Measurements from ENCODE around the gene CD4.

The CD4 gene

DNA sequence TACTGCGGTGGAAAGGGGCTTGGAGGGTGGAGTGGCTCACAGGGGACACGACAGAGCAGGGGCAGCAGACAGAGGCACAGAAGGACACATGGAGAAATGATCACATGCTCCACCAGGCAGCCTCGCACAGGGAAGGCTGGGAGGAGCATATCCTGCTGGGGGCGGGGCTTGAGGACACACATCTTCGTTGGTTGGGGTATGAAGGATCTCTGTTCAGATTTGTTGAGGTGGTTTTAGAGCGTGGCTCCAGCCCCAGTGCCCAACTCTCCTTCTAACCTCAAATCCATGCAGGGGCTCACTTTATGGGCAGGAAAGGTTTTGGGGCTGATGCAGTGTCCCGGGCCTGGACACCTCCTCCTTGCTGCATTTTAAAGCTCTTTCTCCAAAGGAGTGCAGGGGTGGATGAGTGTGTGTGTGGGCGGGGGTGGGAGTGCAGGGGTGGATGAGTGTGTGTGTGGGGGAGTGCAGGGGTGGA, 38.1 kb downstream of the CD4 start:
- DNase-seq (no peak), ATAC-seq (replicated peaks) (no peak)
- H3K27ac Mint-ChIP-seq = no peak overlapping the region
- H3K4me1 Mint-ChIP-seq (ENCODE audit: low read depth in 2 of 2) = peaks cover 23 to 24% of the 10 kb centered on the region in 2 donors
- peak overlapping the region; percentile 72 to 88 for H3K4me3 Mint-ChIP-seq
- peaks cover 5% of the 10 kb centered on the region for H3K36me3 Mint-ChIP-seq (ENCODE audit: insufficient read depth)
- peaks cover 63 to 92% of the 10 kb centered on the region in 2 donors for H3K27me3 Mint-ChIP-seq
- H3K9me3 Mint-ChIP-seq = no peaks in the 10 kb centered on the region

DNA sequence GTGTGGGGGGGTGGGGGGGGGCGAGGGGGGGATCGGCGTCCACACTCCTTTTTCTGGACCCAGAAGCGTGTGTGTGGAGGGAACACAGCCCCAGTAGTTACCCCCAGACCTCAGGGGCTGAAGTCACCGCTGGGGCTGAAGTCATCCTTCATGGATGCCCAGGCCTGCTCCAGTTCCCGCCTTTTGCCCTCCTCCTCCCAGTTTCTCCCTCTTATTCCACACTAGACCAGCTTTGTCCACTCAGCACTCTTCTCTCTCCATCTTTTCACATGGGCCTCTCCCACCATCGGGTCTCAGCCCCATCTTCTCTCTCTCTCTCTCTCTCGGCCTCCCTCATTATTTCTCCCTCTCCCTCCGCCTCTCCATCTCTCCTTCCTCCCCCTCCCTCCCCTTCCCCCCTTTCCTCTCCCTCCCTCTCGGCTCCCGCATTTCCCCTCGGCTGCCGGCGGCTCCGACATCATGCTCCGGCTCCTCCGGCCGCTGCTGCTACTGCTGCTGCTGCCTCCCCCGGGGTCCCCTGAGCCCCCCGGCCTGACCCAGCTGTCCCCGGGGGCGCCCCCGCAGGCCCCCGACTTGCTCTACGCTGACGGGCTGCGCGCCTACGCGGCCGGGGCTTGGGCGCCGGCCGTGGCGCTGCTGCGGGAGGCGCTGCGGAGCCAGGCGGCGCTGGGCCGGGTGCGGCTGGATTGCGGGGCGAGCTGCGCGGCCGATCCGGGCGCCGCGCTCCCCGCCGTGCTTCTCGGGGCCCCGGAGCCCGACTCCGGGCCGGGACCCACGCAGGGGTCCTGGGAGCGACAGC, 38.9 kb downstream of the CD4 start, which contains the start of gene P3H3:
TSS of gene P3H3 (plus strand) at position 426 of the 799 bp plus-strand sequence. CDS start at position 460, 34 bp downstream.
- Mint-ChIP-seq H3K4me1 (ENCODE audit: low read depth in 2 of 2) (peaks cover 23 to 24% of the 10 kb centered on the region in 2 donors), H3K9me3 (no peaks in the 10 kb centered on the region), H3K36me3 (ENCODE audit: insufficient read depth) (peaks cover 5% of the 10 kb centered on the region), H3K27me3 (peaks cover 56 to 85% of the 10 kb centered on the region in 2 donors), H3K27ac (peak within 1 kb of the TSS; percentile 85 to 90), H3K4me3 (peak within 1 kb of the TSS; percentile 88 to 95)
- ATAC-seq (replicated peaks) (peak; percentile 54), DNase-seq (no peak)

DNA sequence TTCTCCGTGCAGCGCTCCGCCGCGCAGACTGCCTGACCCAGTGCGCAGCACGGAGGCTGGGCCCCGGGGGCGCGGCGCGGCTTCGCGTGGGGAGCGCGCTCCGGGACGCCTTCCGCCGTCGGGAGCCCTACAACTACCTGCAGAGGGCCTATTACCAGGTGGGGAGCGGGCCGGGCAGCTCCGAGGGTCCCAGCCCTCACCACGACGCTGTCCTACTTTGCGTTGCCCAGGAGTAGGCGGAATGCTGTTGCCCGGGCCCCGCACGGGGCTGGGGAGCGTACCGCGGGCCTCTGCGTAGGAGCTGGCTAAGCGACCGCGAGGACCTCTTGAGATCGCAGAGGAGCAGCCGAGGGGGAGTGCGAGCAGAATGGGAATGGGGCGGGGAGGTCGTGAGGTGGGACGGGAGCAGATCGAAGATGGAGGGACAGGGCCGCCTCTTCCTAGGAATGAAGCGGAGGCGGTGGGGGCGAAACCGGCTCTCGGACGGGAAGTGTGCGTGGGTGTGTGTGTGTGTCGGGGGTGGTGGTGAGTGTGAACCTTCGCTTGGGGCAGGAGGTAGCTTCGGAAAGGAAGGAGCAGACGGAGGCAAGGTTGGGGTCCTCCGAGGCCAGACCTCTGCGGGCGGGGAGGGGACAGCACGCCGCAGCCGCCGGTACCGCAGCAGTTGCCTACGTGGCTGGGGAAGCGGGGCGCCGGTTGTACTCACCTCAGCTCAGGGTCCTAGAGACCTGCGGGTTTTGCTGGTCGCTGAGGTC, 39.6 kb downstream of the CD4 start:
- DNase-seq = peak in 2 of 3 experiments; percentile 31

DNA sequence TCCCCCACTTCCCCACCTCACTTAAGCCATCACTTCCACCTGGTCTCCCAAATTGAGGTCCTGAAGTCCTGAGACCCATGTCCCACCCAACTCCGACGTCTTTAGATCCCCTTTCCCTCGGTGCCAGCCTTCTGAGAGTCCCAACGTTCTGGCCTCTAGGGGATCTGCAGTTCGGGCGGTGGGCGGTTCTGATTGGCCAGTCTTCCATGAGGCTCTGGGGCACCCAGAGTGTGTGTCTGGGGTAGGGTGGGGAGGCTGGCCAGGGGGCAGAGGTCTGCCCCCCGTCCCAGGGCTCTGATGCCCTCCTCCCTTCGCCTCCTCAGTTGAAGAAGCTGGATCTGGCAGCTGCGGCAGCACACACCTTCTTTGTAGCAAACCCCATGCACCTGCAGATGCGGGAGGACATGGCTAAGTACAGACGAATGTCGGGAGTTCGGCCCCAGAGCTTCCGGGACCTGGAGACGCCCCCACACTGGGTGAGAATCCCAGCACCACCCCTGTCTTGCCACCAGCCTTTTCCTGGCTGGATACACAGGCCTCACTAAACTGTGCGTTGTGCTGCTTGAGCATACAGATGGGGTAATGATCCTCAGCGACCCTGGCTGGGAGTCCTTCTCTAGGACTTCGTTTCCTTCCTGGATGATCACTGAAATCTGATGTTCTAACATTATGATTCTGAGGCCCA, 40.4 kb downstream of the CD4 start:
- ATAC-seq (replicated peaks) = no peak
- DNase-seq = no peak
- peaks cover 23 to 24% of the 10 kb centered on the region in 2 donors for H3K4me1 Mint-ChIP-seq (ENCODE audit: low read depth in 2 of 2)
- peaks cover 42 to 70% of the 10 kb centered on the region in 2 donors for H3K27me3 Mint-ChIP-seq
- H3K27ac Mint-ChIP-seq = peak overlapping the region; percentile 85 to 90
- H3K9me3 Mint-ChIP-seq = no peaks in the 10 kb centered on the region
- H3K36me3 Mint-ChIP-seq (ENCODE audit: insufficient read depth) = peaks cover 5% of the 10 kb centered on the region
- H3K4me3 Mint-ChIP-seq = peak overlapping the region; percentile 88 to 95

More for the DNA sequence above, 39.6 kb downstream of the CD4 start:
- H3K4me1 Mint-ChIP-seq (ENCODE audit: low read depth in 2 of 2) = peaks cover 23 to 24% of the 10 kb centered on the region in 2 donors
- H3K27ac Mint-ChIP-seq = peak overlapping the region; percentile 85 to 90
- H3K4me3 Mint-ChIP-seq = peak overlapping the region; percentile 88 to 95
- peak; percentile 62 for ATAC-seq (replicated peaks)
- peaks cover 5% of the 10 kb centered on the region for H3K36me3 Mint-ChIP-seq (ENCODE audit: insufficient read depth)
- H3K9me3 Mint-ChIP-seq = no peaks in the 10 kb centered on the region
- H3K27me3 Mint-ChIP-seq = peaks cover 50 to 77% of the 10 kb centered on the region in 2 donors

DNA sequence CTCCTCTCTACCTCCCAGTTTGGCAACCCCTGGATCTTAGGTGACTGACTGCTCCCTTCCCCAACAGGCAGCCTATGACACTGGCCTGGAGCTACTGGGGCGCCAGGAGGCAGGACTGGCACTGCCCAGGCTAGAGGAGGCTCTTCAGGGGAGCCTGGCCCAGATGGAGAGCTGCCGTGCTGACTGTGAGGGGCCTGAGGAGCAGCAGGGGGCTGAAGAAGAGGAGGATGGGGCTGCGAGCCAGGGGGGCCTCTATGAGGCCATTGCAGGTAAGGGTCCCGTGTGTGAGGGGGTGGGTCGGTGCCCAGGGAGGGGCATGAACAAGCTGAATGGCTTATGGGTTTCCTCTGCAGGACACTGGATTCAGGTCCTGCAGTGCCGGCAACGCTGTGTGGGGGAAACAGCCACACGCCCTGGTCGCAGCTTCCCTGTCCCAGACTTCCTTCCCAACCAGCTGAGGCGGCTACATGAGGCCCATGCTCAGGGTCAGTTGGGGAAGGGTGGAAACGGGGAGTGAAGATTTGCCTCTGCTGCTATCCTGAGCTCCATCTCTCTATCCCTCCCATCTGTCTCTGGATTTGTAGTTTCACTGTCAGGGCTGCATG, 41.1 kb downstream of the CD4 start:
- ATAC-seq (replicated peaks) = no peak
- H3K27ac Mint-ChIP-seq = no peak overlapping the region
- peaks cover 5% of the 10 kb centered on the region for H3K36me3 Mint-ChIP-seq (ENCODE audit: insufficient read depth)

DNA sequence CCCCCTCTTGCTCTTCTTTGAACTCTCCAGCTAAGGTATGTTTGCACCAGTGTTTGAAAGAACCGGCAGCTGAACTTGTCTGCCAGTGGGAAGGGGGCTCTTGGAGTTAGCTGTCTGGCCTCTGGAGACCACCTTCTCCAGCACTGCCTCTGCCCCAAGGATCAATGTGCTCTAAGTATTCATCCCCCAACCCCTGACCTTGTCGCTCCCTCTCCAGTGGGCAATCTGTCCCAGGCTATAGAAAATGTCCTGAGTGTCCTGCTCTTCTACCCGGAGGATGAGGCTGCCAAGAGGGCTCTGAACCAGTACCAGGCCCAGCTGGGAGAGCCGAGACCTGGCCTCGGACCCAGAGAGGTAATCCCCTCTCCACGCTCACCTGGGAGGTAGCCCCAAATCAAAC, 41.7 kb downstream of the CD4 start:
- H3K4me1 Mint-ChIP-seq (ENCODE audit: low read depth in 2 of 2) = peaks cover 19 to 22% of the 10 kb centered on the region in 2 donors

More for the DNA sequence above, 41.1 kb downstream of the CD4 start:
- Mint-ChIP-seq H3K27me3 (peaks cover 35 to 63% of the 10 kb centered on the region in 2 donors), H3K4me1 (ENCODE audit: low read depth in 2 of 2) (peaks cover 21 to 23% of the 10 kb centered on the region in 2 donors), H3K4me3 (peak overlapping the region in 1 of 2 donors; percentile 95), H3K9me3 (no peaks in the 10 kb centered on the region)
- DNase-seq = no peak

DNA sequence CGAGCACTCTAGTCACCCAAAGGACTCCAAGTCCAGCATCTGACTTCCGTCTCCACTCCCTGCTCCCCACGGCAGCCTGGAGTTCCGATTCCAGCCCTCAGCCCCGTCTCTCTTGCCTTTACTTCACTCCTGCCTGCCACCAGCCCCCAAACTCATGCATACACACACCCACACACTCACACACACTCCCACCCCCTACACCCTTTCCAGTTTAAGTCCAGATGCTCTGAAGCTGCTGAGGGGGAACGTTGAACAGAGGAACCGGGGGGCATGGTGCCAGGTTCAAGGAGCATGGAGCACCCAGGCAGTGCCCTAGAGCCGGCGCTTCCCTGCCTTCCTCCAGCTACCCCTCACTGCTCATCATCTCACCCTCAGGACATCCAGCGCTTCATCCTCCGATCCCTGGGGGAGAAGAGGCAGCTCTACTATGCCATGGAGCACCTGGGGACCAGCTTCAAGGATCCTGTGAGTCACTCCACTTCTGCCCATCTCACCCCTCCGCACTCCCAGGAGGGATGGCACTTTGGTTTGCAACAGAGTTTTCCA, 42.2 kb downstream of the CD4 start:
- Mint-ChIP-seq H3K27me3 (peaks cover 24 to 51% of the 10 kb centered on the region in 2 donors), H3K27ac (no peak overlapping the region), H3K4me3 (no peak overlapping the region), H3K36me3 (ENCODE audit: insufficient read depth) (peaks cover 8% of the 10 kb centered on the region), H3K4me1 (ENCODE audit: low read depth in 2 of 2) (peaks cover 19 to 22% of the 10 kb centered on the region in 2 donors), H3K9me3 (no peaks in the 10 kb centered on the region)
- ATAC-seq (replicated peaks) (no peak), DNase-seq (no peak)

More for the DNA sequence above, 41.7 kb downstream of the CD4 start:
- Mint-ChIP-seq H3K36me3 (ENCODE audit: insufficient read depth) (peaks cover 5% of the 10 kb centered on the region), H3K4me3 (no peak overlapping the region), H3K27me3 (peaks cover 29 to 56% of the 10 kb centered on the region in 2 donors), H3K9me3 (no peaks in the 10 kb centered on the region), H3K27ac (no peak overlapping the region)
- no peak for ATAC-seq (replicated peaks)
- DNase-seq = no peak

DNA sequence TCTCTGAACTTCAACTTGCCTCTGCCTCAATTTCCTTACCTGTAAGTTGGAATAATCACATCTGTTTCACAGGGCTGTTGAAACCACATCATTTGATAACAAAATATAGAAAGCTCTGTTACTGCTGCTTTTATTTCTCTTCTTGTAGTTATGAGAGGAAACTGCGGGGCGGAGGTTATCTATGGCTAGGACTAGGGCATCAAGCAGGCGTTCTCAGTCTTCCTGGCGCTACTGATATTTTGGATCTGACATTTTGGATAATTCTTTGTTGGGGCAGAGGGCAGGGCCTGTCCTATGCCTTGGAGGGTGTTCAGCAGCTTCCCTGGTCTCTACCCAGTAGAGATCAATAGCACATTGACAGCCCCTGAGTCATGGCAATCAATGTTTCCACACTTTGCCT, 42.8 kb downstream of the CD4 start:
- H3K4me3 Mint-ChIP-seq = no peak overlapping the region
- ATAC-seq (replicated peaks) (no peak), DNase-seq (no peak)
- H3K36me3 Mint-ChIP-seq (ENCODE audit: insufficient read depth) = peaks cover 8% of the 10 kb centered on the region
- peaks cover 18 to 22% of the 10 kb centered on the region in 2 donors for H3K4me1 Mint-ChIP-seq (ENCODE audit: low read depth in 2 of 2)
- H3K9me3 Mint-ChIP-seq = no peaks in the 10 kb centered on the region
- peaks cover 18 to 45% of the 10 kb centered on the region in 2 donors for H3K27me3 Mint-ChIP-seq
- no peak overlapping the region for H3K27ac Mint-ChIP-seq

DNA sequence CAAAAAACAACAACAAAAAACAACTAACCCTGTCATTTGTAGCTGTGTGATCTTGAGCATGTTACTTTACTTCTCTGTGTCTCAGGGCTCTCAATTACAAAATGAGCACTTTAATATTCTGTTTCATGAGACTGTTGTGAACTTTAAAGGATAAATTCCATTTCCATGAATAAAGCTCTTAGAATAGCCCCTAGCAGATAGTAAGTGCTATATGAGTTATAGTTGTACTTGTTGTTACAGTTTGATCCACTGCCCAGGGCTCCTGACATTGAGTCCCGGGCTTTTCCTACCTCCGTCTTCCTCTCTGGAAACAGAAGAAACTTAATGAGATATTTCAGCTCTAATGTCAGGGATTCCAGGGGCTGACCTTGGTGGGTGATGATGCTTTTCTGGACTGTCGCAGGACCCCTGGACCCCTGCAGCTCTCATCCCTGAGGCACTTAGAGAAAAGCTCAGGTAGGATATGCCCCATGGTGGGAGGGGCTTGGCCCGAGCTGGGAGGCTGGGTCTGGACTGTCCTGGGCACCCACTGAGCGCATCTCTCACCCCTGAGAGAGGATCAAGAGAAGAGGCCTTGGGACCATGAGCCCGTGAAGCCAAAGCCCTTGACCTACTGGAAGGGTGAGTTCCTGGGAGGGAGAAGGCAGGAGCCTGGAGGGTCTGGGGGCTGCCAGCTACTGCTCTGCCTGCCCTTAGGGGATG, 44.0 kb downstream of the CD4 start:
- Mint-ChIP-seq H3K27ac (no peak overlapping the region), H3K36me3 (ENCODE audit: insufficient read depth) (peaks cover 8% of the 10 kb centered on the region)

DNA sequence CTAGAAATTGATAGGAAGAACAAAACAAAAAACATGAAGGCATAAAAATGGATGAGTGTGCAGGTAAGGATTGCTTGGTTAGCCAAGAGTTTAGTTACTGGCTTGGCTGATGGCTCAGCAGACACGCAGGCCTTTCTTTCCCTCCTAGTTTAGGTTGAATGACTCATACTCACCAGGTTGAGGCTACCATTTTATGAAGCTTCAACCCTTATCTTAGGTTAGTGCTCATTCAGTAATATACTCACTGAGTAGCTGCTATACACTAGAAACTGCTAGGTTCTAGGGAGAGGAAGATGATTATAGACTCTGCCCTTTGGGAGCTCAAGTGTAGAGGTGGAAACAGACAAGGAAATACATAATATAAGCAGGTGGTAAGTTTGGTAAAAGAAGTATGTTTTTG, 44.9 kb downstream of the CD4 start:
- DNase-seq (no peak), ATAC-seq (replicated peaks) (no peak)
- Mint-ChIP-seq H3K27ac (no peak overlapping the region), H3K9me3 (no peaks in the 10 kb centered on the region), H3K27me3 (peaks cover 3 to 25% of the 10 kb centered on the region in 2 donors), H3K4me1 (ENCODE audit: low read depth in 2 of 2) (peaks cover 4 to 10% of the 10 kb centered on the region in 2 donors), H3K36me3 (ENCODE audit: insufficient read depth) (peaks cover 6% of the 10 kb centered on the region), H3K4me3 (no peak overlapping the region)

More for the DNA sequence above, 44.0 kb downstream of the CD4 start:
- no peak for ATAC-seq (replicated peaks)
- H3K9me3 Mint-ChIP-seq = no peaks in the 10 kb centered on the region
- peaks cover 7 to 33% of the 10 kb centered on the region in 2 donors for H3K27me3 Mint-ChIP-seq
- H3K4me1 Mint-ChIP-seq (ENCODE audit: low read depth in 2 of 2) = peaks cover 9 to 15% of the 10 kb centered on the region in 2 donors
- DNase-seq = no peak
- H3K4me3 Mint-ChIP-seq = no peak overlapping the region

DNA sequence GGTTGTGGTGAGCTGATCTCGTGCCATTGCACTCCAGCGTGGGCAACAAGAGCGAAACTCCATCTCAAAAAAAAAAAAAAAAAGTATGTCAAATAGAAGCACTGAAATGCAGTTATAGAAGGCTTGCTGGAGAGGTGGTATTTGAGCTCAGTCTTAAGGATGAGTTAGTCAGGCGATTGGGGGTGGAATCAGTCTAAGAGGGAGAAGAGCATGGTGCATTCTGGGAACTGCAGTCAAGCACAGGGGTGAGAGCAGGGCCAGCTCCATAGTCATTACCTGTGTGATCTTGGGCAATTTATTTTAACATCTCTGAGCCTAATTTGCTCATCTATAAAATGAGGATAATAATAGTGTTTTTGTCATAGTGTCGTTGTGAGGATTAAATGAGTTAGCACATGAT, 45.5 kb downstream of the CD4 start:
- DNase-seq (no peak), ATAC-seq (replicated peaks) (no peak)
- Mint-ChIP-seq H3K36me3 (ENCODE audit: insufficient read depth) (peaks cover 3% of the 10 kb centered on the region), H3K4me3 (no peak overlapping the region), H3K27me3 (peaks cover 0 to 21% of the 10 kb centered on the region in 2 donors), H3K27ac (no peak overlapping the region), H3K9me3 (no peaks in the 10 kb centered on the region), H3K4me1 (ENCODE audit: low read depth in 2 of 2) (peaks cover 0 to 6% of the 10 kb centered on the region in 2 donors)

DNA sequence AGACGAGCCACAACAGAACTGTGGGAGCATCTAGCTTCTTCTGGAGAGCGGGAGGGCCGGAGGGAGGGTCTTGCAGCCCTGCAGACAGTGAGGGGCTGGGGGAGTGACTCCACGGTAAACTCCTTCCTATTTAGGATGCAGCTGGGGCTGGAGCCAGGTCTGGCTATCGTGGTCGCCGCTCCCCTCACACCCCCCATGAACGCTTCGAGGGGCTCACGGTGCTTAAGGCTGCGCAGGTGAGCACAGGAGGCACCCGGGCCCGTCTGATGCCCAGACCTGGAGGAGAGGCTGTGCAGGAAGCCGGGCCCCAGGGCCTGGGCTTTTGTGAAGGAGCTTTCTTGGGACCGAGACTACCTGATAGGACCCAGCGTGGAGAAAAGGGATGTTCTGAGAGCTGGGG, 47.5 kb downstream of the CD4 start:
- Mint-ChIP-seq H3K4me1 (ENCODE audit: low read depth in 2 of 2) (peaks cover 0 to 3% of the 10 kb centered on the region in 2 donors), H3K27ac (no peak overlapping the region), H3K4me3 (no peak overlapping the region), H3K27me3 (peaks cover 0 to 1% of the 10 kb centered on the region in 2 donors), H3K9me3 (no peaks in the 10 kb centered on the region), H3K36me3 (ENCODE audit: insufficient read depth) (peaks cover 3% of the 10 kb centered on the region)
- DNase-seq = no peak
- no peak for ATAC-seq (replicated peaks)
